NCI-H2029 treated with DMSO at 0.1 percent for 48 hours (cell line): ENCODE results near the gene ELK4.

Experiments
- DNase-seq: peaks from one replicate; lab custom pipeline; 2025; lab: John Stamatoyannopoulos, UW

Gene ELK4

GRCh38 chr1:205631768-205632668, at the start of gene ELK4:
ELK4 (minus strand) TSS chr1:205632011; CDS start chr1:205623882, 8,129 bp downstream.
- DNase-seq = peak; percentile 78

GRCh38 chr1:205681364-205681763, 49.6 kb upstream of the ELK4 start:
- no peak for DNase-seq

- no peak for DNase-seq
Observed at GRCh38 chr1:205680073-205680851, 48.5 kb upstream of the ELK4 start, which contains the start of gene SLC45A3. SLC45A3 (minus strand) TSS chr1:205680509; CDS start chr1:205664656, 15,853 bp downstream.

GRCh38 chr1:205678286-205679111, 46.7 kb upstream of the ELK4 start:
- no peak for DNase-seq

- DNase-seq = no peak
Observed at GRCh38 chr1:205677167-205677566, 45.4 kb upstream of the ELK4 start.

- DNase-seq = no peak
Observed at GRCh38 chr1:205676597-205676996, 44.8 kb upstream of the ELK4 start.

- no peak for DNase-seq
Observed at GRCh38 chr1:205676002-205676401, 44.2 kb upstream of the ELK4 start.

- DNase-seq = no peak
Observed at GRCh38 chr1:205675247-205675646, 43.4 kb upstream of the ELK4 start.

- no peak for DNase-seq
Observed at GRCh38 chr1:205672970-205673369, 41.2 kb upstream of the ELK4 start.

GRCh38 chr1:205672395-205672889, 40.6 kb upstream of the ELK4 start:
- DNase-seq = no peak

GRCh38 chr1:205670611-205671430, 39.0 kb upstream of the ELK4 start:
- DNase-seq = no peak

GRCh38 chr1:205670150-205670446, 38.3 kb upstream of the ELK4 start:
- no peak for DNase-seq

GRCh38 chr1:205669341-205670149, 37.7 kb upstream of the ELK4 start:
- DNase-seq = no peak

- no peak for DNase-seq
Observed at GRCh38 chr1:205668951-205669340, 37.1 kb upstream of the ELK4 start.

- DNase-seq = no peak
Observed at GRCh38 chr1:205667909-205668643, 36.3 kb upstream of the ELK4 start.

GRCh38 chr1:205666372-205667166, 34.8 kb upstream of the ELK4 start:
- DNase-seq = no peak

GRCh38 chr1:205665201-205666045, 33.6 kb upstream of the ELK4 start:
- no peak for DNase-seq
